Glomerular endothelial cell (primary cell): Measurements from ENCODE around the gene TRABD2B. TPM values are rescaled to one million over a fixed set of nuclear protein-coding genes. Genes with fewer than 3 reads are reported as not detected.
"Not testable (repeated sequence)": the region's sequence is repeated elsewhere in the genome, so short reads cannot be mapped to it uniquely, and the experiment has no call there.

Experiments
- DNase-seq: peaks from one replicate; pipeline ENCODE4 v3.0.0-alpha.2; 2011; ENCODE audit warnings: low read depth, low spot score; ENCODE audit errors: extremely low read depth
- total RNA-seq: library from RNA; depleted of rRNA; stranded (reverse); fragments of >200 nt; gene quantifications from 2 replicates; pipeline ENCODE4 v1.2.3, GENCODE V29; 2015

Gene TRABD2B
- total RNA-seq, 1 donor from 2014 or later = 0.06 TPM

DNA sequence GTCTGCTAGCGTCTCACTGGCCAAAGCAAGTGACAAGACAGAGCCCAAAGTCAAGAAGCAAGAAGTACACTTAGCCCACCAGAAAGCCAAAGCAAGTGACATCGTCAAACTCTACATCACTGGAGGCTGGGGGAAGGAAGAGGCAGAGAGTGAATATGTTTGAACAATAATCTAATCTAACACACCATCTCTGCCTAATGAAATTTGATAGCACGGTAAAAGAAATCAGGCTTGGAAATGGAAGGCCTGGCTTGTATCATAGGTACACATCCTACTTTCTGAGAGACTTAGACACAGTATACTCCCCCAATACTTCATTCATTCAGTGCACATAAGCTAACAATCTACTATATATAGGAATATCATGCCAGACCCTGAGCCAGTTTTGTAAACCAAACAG is 26.3 kb downstream of the TRABD2B start:
- no peak for DNase-seq

DNA sequence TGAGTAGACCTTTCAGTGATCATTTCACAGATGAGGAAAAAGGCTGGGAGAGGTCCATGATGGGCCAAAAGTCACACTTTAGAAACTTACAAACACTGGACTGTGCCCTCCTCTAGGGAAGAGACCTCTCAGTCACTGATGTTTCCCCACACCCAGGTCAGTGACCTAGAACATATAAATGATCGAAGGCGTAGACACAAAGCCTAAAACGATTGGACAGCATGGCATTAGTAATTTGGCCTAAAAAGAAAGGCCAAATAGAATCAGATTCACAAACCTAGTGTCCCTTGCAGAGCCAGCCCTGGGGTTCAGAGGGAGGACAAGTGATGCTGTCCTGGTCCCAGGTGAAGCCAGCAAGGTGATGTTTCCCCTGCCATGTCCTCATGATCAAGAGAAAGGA is 27.7 kb downstream of the TRABD2B start:
- no peak for DNase-seq

DNA sequence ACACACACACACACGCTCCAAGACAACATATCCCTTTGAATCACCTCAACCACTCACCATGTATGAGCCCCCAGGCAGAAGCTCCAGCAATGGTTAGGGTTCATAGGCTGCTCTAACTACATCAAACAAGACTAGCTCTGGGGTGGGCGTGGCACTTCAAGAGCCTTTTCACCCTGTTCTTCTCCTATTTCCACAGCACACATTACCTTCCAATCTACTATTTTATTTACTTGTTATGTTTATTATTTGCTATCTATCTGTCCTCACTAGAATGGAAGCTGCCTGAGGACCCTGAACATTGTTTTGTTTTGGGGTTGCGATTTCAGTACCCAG is 28.7 kb downstream of the TRABD2B start:
- no peak for DNase-seq

DNA sequence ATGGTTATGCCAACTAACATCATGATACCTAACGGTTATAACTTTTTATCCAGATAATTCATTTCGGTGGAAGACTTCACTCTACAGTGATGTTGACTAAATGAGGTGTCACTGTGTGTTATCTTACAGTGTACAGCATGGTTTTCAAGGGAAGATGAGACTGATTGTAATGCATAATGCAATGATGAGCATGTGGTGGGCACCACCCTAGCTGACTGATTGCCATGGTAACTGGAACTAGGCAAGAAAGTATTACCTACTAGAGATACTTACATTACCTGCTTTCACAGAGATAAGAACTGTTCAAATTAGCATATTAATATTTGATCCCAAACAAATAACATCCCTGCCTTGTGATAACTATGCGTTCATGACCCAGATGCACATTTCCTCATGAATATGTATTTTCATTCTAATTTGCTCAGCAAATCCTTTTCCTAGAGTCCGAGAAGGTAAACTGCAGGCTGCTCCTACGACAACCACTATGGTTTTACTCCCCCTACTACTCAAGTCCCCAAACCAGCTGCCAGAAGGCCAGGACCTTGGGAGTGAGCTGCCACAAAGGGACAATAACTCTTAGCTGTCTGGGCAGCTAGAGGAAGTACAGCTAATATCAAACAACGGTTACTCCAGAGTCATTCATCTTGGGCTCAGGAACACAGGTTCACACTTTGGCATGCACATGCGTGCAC is 29.2 kb downstream of the TRABD2B start:
- no peak for DNase-seq

DNA sequence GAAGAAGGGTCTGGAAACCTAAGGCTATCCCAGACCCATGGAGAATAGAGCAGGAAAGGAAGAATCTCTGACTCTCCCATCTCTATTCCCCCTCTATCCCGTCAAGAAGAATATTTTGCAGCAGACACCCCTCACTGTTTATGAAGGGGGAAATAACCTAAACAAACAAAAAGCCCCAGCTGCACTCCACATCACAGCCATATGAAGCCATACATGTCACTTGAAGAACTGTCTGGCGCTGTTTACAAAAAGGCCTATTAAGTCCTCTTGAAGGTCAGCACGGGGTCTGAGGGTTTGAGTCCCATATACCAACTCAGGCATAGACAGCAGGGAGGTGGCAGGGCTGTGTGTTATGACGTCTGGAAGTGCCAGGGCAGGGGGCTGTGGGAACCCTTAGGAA is 31.4 kb downstream of the TRABD2B start:
- no peak for DNase-seq

DNA sequence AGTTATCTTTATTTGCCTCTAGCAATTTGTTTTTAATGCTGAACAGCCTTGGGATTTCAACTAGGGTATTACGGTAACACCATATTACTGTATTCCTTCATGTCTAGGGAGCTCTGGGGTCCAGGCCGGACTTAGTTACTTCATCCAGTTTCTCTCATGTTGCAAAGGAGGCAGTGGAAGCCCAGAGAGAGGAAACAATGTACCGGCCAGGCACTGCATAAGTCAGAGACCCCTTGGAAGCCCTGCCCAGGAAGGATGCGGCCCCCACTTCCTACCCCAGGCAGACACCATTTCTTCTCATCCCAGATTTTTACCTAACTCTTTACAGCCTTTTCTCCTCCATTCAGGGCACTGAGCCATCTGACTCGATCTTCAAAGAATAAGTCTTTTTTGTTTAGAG is 32.5 kb downstream of the TRABD2B start:
- no peak for DNase-seq

DNA sequence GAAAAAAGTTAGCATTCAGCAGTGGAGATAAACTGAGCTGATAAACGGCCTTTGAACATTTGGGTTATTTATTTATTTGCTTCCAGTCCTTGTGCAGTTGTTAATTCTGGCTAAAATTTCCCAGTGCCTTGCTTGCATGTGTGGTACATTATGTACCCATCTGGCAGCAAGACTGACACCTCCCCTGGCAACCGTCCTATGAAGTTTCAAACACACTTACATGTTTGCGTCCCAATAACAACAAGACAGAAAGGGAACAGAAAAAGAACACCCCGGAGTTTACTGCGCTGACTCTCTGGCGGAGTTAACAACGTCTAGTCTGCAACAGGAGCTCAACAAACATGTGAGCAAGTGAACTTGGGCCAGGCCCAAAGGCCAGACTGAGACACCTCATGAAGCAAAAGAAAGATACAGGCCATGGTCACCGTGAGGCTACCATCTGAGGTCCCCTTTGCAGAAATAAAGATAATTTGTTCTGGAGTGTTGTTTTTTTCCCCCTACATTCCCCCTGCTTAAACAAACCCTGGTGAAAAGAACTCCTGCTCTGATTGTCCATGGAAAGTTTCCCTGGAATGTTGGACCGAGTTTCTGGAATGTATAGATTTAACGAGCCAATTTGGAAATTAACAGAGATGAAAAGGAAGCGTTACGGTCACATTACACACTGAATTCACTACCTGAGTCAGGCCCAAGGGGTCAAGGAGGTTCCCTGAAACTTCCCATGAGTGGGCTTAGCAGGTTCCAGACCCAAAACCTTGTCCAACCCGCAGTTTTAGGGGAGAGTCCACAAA is 33.4 kb downstream of the TRABD2B start:
- no peak for DNase-seq

DNA sequence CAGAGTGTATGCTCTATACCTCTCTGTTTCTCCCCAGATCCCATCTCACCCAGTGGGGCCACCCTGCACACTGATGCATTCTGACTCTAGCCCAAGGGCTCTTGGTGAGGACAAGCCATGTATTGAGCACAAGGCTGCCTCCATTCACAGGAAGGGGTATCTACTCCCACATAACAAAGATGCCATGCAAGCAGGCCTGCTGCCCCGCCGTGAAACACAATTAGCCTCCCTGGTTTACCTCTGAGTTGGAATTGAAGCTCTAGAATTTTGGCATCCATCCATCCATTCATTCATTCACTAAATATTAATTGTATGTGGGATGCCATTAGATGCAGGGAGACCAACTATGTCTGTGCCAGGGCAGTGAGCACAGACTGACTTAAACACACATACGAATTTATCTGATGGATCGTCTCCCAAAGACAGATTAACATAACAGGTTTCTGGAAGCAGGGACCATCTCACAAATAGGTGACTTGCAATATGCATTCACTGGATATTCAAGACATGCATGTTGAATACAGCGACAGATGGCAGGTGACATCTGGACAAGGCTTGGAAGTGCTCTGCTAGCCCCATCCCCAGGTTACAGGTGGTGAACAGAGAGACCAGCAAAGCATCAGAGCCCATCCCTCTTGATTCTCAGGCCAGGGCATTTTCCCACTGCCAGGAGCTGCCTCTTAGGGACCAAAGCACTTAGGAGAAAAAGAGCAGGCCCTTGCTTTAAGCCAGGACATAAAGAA is 34.3 kb downstream of the TRABD2B start:
- no peak for DNase-seq

DNA sequence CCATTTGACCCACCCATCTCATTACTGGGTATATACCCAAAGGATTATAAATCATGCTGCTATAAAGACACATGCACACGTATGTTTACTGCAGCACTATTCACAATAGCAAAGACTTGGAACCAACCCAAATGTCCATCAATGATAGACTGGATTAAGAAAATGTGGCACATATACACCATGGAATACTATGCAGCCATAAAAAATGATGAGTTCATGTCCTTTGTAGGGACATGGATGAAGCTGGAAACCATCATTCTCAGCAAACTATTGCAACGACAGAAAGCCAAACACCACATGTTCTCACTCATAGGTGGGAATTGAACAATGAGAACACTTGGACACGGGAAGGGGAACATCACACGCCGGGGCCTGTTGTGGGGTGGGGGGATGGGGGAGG is 35.4 kb downstream of the TRABD2B start:
- DNase-seq = not testable (repeated sequence)

DNA sequence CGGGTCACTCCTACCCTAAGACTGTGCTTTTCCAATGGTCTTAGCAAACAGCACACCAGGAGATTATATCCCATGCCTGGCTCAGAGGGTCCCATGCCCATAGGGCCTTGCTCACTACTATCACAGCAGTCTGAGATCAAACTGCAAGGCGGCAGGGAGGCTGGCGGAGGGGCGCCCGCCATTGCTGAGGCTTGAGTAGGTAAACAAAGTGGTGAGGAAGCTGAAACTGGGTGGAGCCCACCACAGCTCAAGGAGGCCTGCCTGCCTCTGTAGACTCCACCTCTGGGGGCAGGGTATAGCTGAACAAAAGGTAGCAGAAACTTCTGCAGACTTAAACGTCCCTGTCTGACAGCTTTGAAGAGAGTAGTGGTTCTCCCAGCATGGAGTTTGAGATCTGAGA is 40.7 kb downstream of the TRABD2B start:
- DNase-seq = not testable (repeated sequence)

DNA sequence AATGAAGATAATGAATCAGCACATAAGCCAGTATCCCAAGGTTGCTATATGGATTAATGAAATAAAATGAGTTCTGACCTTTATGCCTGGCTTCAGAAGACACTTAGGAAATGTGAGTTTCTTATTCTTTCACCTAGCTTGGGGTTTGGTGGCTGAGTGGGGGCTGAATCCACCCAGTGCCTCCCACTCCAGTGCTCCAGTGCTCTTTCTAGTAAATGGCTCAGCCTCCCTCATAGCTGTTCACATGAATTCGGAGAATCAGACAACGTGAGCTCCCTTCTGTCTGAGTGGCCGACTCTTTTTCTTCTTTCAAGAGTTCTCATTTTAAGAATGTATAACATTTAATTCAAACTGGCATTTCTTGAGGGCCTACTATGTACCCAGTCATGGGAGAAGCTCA is 43.5 kb downstream of the TRABD2B start:
- DNase-seq = no peak

DNA sequence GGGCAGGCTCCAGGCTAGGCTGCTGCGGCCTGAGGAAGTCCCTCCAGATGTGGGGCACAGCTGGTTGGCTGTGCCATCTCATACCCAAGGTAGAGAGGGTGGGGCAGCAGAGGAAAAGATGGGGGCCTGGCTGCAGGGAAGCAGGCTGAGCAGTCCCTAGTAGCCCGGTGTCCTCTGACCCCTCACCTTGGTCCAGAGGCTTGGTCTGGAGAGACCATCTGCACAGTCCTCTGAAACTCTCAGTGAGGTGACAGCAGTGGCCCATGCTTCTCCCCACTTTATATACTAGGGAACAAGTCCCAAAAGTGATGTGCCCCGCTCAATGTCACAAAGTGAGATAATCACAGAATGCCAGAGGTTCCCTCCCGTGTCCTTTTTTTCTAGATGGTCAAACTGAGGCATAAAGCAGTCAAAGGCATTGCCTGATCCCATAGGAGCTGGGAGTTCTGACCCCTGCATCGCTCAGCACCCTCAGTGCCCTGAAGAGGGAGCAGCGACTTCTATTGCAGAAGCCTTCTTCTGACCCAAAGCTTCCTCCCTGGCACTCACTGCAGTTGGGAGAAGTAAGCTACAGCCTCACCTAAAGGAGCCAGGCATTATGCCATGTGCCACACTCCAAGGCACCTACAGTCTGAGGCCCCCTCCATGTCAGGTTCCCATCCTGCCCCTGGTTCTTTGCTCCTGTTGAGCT is 45.5 kb downstream of the TRABD2B start:
- no peak for DNase-seq

DNA sequence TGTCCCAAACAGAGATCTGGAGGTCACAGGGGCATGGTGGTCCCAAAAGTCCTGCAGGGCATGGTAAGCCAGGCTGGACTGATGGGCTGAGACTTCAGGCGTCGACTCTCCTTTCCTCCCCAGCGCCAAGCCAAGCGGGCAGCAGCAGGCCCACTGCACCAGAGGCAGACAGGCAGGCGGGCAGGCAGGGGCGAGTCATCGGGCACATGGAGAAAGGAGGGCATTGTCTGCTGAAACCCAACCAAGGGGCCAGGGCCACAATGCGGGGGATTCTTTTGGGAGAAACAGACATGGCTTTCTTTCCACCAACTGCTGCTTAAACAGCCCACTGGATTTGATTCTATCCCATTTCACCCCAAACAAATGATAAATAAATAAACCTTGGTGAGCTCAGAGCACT is 46.2 kb downstream of the TRABD2B start:
- no peak for DNase-seq

DNA sequence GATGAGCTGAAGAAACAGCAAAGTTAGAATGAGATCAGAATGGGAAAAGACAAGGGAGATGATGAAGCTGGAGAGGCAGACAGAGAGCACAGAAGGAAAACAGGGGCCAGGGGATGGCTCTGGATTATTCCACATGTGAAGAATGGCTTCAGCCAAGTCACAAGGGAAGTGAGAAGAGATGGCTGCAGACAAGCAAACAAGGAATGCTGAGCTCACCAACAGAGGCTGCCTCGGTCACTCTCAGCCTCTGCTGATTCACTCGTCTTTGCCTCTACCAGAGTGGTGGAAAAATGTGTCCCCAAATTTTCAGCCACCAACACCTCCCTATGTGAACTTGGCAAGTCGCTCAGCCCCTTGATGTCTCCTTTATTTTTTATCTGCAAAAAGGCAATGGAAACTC is 46.7 kb downstream of the TRABD2B start:
- no peak for DNase-seq

DNA sequence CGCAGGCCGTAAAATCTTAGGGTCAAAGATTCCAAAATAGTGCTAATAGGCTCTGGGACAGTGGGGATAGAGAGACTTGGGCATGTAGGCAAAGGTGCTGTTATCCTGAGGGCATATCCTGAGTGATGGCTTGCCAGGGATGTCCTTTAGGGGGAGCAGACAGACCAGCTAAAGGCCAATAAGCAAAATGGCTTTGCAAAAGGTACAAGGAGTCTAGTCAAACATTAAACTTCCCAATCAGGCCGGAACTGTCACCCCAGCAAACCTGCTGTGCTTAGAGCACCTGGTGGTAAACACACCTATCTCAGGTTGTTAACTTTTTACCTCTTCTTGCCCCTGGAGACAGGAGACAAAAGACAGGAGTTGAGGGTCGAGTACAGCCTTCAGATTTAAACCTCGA is 49.1 kb downstream of the TRABD2B start:
- DNase-seq = no peak

DNA sequence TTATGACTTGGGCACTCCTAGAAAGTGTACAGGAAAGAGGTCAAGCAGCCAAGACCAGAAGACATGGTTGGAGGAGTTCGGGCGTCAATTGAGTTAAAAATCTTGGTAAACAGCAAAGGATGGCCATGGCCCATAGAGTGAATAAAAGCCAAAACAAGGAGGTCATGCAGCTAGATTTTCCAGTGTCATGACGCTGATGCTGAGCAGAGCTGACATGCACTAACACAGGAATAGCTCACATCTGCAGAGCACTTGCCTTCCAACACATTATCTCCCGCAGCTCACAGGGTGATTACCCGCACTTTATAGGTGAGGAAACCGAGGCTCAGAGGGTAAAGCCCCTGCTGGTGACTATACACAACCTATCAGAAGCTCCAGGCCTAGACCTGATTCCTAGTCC is 49.7 kb downstream of the TRABD2B start:
- no peak for DNase-seq

DNA sequence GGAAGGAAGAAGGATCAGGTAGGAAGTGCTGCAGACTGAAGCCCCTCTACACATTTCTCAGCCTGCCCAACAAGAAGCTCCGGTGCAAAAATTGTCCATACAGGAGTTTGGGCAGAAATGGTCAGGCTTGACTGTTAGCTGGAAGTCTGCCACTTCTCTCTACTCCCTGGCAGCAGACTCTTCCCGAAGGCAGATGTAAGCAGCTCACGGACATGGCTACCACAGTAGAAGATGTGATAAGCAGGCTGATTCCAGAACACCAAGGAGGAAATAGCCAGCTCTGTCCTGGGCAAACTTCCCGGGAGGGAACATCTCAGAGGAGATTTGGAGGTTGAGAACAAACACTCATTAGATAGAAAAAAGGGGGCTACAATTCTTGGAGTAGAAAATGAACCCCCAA is 52.6 kb downstream of the TRABD2B start:
- DNase-seq = no peak

DNA sequence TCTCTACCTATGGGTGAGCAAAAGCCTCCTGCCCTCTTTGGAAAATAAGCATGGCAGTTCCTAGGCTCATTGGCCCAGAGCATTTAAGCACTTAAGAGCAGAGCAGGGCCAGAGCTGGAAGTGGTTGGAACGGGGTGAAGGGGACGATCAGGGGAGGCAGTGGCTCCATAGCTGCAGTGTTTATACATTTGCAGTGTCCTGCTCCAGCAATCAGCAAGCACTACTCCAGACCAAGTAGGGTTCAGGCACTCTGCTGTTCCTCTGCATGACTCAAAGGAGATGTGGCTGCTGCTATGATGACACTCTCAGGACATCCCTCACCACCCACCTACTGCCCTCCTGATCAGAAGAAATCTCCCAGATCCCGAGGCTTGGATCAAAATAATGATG is 55.0 kb downstream of the TRABD2B start:
- no peak for DNase-seq

DNA sequence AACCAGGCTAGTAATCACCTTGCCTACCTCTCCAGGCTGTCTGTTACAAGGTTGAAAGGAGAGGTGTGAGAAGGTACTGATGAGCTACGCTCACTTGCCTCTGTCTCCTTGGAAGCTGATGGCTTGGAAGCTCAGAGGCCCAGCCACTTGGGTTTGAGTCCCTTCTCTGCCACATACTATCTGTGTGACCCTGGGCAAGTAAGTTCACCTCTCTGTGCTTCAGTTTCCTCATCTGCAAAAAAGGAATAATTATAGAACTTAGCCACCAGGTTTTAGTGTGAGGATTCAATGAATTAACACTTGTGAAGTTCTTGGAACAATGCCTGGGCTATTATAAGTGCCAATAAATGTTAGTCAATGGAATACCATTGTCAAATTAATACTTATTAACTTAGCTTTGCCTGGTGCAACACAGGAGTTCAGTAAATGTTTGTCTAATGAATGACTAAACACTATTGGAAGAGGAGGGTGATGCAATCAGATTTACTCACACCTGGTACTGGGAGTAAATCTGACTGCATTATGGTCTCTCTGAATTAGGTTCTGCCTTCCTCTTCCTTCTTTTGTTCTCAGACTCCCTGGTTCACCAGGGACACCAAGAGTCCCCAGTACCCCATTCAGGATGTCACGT is 55.5 kb downstream of the TRABD2B start:
- no peak for DNase-seq

DNA sequence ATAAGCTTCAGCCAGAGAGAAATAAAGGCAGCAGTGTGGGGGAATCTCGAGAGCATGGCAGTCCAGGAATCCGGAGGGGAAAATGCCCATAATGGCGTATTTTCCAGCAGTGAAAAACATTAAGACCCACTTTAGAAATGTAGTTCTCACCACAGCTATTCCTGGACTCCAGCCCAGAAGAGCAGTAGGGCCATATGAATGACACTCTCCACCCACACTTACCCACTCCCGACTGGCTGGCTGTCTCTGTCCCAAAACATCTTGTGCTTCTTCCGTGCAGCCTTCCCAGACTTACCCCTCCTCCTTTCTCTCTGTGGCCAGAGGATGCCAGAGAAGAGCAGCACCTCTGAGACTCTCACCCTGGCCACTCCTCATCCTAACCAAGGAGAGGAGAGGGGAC is 56.4 kb downstream of the TRABD2B start:
- DNase-seq = no peak

DNA sequence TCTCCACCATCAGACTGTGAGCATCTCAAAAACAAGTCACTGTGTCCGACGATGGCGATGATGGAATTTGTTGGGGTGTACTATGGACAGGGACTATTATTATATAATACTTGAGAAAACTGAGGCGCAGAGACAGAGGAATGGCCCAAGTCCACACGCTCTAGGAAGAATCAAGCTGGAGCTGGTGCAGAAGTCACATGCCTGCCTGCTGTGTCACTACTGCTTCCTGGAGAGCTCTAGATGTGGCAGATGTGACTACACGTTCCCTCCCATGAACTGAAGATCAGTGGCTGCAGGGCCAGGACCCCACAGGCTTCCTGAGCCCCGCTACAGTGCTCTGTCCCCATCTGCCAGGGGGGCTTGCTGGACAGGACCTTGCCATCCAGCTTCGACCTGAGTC is 56.9 kb downstream of the TRABD2B start:
- DNase-seq = no peak
